Smooth muscle cell of the brain vasculature (primary cell): Measurements from ENCODE around the gene CATSPERE.
"Not testable (repeated sequence)": the region's sequence is repeated elsewhere in the genome, so short reads cannot be mapped to it uniquely, and the experiment has no call there.

Source experiments
- DNase-seq: peaks from one replicate; pipeline ENCODE4 v3.0.0-alpha.2; 2012; ENCODE audit warnings: low read depth, low spot score

The CATSPERE gene

DNA sequence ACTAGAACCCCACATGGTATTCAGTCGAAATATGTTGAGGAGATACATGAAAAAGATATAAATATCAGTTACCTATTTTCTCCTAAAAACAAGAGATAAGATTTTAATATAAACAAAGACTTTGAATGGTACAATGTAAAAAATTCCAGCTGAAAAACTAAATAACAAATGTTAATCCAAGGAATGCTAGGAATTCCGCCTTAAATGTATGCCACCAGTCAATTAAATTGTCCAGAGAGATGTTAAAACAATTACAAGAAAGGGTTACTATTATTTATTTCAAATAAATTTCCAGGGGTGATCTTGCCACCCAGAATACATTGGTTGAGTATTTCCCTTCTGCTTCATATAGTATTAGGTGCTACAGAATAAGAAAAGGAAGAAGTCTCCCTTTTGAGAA lies 13.5 kb upstream of the CATSPERE start:
- DNase-seq: no peak

DNA sequence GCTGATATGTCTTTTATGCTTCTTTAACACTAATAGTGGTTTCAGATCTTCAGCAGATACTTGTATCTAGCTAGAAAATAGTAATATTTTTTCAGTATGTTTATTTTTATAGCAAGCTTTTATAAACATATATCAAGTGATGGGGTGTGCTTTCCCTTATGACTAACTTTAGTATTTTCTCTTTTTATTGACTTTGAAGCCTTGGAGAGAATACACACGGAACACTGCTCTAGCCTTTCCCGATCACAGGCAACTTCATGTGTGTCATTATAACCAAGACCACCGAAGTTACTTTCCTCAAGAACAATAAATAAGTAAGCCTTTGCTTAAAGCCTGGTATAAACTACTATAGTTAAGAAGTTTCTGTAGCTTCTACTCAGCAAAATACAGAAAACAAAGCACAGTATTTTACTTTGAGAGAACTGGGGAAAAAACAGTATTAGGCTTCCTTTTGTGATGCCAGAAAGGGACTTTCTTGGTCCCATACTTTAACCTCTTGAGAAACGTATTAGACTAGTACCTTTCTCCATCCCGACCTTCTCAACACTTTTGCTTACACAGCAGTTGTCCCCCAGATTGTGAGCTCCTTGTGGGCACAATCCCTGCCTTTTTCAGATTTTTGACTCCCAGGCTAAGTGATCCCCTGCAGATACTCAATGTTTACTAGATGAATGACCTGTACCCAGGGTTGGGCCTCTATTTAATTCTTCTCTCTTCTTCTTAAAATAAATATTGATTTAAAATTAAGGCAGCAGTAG lies 12.6 kb upstream of the CATSPERE start:
- no peak for DNase-seq

DNA sequence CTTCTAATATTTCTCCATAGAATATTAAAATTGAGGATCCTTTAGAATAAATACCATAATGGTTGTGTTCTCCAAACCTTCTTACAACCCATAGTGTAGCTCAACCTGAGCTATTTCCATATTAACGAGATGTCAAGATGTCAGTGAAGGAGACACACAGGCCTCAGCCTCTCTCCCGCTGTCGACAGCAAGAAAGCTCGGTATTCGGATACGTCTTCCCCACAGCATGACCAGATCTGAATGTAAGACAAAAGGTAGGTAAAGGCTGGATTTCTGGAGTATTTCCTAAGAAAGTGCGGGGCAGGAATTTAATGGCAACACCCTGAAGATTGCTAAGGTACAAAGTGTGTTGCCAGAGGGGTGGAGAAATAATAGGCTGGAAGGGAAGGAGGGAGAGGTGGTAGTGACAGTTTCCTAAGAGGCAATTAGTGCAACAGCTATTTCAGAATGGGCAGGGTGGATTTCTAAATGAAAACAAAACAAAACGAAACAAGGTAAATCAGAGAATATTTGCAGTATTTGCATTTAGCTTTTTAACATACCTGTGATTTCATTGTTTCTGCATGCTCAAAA lies 11.1 kb upstream of the CATSPERE start:
- DNase-seq: no peak

DNA sequence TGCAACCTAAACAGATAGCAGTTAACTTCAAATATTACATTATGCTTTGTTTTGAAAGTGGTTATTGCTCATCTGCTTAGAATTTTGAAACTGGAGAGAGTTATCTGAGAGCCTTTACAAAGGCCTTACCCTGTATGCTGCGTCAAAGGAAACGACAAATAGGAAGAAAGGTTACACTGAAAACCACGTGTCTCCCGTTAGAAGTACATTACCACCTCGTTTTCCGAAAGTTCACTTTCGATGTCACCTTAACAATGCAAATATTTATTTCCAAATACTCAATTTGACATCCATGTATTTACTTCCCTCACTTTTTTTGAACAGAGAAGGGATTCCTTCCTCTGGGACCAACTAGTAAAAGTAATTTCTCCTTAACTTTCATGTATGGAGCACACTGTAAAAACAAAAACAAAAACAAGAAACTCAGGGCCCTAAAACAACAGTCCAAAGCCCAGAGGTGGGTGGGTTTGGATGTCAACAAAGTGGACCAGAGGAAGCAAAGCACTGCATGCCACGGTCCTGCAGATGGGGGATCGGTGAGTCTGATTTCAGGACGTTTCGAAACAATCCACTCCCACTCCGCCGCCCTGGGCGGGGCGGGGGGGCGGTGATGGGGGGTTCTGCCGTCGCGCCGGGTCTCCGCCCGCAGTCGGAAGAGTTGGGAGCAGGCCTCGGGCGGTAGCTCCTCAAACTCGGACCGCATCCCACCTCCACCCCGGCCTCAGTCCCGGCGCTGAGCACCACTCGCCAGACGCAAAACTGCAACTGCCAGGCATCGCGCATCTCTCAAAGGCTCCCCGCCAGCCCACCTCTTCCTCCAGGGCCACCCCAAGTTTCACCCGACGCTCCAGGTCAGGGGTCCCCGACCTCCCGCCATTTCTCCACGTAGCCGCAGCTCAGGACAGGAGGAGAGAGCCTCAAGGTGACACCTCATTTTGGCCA lies 10.2 kb upstream of the CATSPERE start:
- DNase-seq: no peak

DNA sequence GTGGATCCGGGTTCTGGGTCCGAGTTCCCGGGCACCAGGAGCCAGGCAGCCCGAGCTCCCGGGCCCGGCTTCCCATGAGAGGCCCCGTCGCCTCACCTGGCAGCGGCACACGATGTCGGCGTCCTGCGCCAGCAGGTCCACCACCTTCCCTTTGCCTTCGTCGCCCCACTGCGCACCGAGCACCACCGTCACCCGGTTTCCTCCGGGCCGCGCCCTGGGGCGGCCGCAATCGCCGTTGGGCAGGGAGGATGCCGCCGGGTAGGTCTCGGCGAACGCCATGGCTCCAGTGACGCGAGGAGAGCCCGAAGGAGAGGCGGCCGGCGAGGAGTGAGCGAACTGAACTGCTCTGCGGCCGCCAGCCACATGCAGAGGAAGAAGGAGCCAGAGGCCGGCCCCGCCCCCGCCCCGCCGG lies 9.5 kb upstream of the CATSPERE start, which contains the start of gene ADSS2:
ADSS2 (minus strand) TSS at position 371 of the 412 bp plus-strand sequence; CDS start at position 279, 92 bp downstream.
- DNase-seq: no peak

DNA sequence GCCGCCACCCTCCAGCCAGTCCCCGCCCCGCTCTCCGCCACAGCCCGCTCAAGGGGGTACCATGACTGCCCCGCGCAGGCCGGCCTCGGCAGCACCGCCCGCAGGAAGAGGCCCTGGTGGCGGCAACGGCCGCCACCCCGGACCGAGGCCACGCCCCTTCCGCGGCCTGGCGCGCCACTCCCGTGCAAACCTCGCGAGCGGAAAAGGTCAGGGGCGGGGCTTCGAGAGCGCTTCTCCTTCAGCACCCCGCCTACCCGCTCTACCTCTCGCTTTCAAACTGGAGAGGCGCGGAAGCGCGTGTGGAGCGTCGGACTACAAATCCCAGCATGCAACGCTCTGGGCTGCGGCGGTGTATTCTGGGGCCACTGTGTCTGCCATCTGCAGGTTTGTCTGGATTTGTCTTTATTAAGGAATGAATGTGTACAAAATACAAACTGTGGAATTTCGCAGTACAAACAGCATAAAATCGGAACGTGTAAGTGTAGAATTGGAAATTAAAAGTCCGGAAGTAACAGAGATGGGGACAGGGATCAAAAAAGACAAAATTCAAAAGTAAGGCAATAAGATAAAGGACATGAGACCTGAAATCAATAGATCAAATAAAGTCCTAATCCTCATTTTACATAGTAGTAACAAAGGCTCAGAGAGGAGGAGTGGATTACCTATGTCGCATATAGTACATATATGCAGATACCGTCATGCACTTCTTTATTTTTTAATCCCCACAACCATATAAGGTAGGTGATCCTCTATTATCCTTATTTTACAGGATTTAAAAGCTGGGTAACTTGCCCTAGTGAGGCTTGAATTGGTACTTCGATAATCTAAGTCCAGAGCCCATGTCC lies 8.9 kb upstream of the CATSPERE start:
- peak; percentile 99 for DNase-seq

DNA sequence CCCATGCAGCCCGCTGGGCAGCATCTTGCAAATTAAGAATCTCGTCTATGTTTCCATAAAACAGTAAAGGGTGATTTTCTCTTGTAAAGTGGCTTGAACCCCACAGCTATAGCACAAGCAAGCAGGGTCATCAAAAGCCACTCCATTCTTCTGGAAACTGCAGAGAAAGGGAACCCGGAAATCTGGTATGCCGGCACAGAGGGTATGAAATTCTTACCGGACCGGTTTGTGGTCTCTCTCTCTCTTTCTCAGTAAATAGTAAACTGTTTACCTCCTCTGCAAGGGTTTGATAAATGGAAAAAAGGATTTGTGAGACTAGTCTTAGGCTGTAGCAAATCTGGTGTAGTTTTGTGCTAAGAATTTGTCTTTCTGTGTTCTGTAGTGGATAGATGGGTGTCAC lies 6.7 kb upstream of the CATSPERE start:
- DNase-seq: no peak

DNA sequence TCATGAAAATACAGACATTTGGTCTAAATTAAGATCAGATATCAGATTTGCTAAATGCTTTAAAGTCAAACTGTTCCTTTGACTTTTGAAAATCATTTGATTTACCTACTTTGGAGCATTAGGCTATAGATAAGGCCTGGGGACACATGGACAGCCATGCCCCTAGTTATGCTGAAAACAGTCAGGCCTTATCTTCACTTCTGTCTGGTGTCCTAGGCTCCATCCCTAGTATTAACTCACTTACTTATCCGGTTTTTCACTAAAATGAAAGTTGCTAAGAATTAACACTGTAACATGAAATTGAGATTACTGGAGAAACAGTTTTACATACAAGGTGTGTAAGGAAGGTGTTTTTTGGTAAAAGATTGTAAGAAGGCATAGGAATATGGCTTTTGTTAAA lies 4.5 kb upstream of the CATSPERE start:
- DNase-seq: no peak

DNA sequence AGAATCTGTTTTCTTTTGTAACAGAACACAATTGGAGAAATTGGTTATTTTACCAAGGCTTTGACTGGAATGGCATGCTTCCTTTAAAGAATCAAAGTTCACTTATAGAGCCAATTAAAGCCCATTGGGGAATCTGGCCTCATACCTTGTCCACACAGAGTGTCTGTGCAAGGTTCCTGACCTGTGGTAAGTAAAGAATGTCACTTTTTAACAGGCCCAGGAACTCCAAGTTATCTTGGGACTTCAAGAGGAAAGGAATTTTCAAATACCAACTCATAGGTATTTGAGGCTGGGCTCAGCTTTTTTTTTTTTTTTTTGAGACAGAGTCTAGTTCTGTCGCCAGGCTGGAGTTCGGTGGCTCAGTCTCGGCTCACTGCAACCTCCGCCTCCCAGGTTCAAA lies 2.3 kb upstream of the CATSPERE start:
- DNase-seq: no peak

DNA sequence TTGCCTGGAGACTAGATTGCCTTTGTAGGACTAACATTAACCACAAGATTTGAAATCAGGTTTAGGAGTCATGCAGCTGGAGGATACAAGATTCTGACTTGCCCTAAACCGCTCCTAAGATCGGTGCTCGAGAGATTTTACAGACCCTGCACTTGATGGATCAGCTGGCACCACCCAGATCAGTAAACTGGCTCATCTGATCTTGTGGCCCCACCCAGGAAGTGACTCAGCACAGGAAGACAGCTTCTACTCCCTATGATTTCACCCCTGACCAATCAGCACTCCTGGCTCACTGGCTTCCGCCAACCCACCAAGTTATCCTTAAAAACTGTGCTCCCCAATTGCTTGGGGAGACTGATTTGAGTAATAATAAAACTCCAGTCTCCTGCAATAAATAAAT lies 876 bp upstream of the CATSPERE start:
- no peak for DNase-seq

DNA sequence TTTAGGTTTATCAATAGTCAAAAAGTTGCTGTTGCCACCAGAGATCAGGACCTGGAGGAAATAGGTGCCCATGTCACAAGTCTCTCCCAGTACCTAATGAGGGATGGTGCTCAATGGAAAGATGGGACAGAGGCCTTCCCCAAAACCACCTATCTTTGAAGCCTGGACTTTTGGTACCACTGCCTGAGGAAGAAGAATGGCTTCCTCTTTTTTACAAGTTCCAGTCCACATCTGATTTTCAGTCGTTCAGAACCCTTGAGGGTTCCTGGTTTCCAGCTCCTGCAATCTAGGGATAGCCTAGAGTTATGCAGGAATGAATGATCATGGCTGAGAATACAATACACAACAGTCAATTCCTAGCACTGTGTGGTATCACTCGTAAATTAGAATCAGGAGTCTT lies 5.7 kb downstream of the CATSPERE start:
- DNase-seq: no peak

DNA sequence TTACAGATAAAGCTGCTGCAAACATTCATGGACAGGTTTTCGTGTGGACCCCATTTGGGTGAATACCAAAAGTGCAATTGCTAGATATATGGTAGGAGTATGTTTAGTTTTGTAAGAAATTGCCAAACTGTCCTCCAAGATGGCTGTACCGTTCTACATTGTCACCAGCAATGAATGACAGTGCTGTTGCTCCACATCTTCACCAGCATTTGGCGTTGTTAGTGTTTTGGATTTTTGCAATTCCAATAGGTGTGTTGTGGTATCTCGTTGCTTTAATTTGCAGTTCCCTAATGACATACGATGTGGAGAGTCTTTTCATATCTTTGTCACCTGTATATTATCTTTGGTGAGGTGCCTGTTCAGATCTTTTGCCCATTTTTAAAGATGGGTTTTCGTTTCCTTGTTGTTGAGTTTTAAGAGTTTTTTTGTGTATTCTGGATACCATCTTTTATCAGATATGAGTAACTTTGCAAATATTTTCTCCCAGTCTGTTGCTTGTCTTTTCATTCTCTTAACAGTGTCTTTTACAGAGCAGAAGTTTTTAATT lies 12.1 kb downstream of the CATSPERE start:
- no peak for DNase-seq

DNA sequence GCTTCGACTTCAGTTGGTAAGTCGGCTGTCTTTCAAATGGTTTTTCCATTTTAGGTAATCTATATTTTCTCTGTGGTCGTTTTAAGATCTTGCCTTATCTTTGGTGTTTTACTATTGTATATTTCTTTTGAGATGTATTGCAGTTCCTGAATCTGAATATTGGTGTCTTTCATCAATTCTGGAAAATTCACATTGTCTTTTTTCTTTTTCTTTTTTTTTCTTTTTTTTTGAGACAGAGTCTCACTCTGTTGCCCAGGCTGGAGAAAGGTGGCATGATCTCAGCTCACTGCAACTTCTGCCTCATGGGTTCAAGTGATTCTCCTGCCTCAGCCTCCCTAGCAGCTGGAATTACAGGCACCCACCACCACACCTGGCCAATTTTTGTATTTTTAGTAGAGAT lies 23.9 kb downstream of the CATSPERE start:
- not testable (repeated sequence) for DNase-seq

DNA sequence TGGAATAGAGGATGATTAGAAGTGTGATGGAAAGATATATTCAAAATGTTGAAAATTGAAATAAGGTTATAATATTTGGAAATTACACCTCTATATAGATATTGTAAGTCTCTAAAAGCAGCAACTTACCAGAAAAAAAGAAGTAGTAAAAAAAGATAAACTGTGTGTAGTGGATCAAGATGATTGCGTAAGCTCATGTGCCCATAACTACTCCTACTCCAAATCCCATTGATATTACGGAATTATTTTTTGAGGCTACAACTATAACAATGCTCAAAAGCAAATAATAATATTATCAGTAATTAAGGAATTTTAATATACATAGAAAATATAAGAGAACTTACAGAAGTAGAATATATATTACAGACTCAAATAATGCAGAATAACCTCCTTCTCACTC lies 33.6 kb downstream of the CATSPERE start:
- no peak for DNase-seq

DNA sequence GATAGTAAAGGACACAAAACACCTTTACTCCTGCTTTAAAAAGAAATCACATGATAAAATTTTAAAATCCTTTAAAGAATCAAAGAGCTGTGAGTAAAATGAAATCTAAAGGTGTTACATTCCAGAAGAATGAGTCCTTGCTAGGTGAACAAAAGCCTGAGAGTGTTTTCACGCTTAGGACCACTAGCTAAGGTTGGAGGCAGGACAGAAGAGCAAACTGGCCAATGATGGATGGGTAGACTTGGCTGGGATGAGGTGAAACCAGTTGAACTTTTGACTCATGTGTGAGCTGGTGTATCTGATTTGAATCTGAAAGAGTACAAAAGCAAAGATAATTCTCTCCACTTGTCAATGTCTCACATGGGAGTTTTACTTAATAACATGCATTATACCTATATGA lies 35.1 kb downstream of the CATSPERE start:
- no peak for DNase-seq

DNA sequence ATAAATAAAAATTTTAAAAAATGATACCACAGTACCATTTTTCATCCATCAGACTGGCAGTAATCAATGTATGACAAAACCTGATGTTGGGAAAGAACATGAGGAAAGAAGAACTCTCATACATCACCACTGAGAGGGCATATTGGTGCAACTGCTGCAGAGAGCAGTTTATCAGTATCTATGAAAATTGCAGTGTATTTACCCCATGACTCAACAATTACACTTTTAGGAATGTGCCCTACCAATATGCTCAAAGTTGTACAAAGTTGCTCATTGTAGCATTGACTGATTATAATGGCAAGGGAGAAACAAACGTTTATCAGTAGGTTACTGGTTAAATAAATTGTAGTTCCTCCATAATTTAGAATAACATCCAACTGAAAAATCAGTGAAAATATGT lies 36.7 kb downstream of the CATSPERE start:
- DNase-seq: no peak

DNA sequence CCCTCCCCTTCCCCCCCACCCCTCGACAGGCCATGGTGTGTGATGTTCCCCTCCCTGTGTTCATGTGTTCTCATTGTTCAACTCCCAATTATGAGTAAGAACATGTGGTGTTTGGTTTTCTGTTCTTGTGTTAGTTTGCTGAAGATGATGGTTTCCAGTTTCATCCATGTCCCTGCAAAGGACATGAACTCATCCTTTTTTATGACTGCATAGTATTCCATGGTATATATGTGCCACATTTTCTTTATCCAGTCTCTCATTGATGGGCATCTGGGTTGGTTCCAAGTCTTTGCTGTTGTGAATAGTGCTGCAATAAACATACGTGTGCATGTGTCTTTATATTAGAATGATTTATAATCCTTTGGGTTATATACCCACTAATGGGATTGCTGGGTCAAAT lies 38.4 kb downstream of the CATSPERE start:
- not testable (repeated sequence) for DNase-seq

DNA sequence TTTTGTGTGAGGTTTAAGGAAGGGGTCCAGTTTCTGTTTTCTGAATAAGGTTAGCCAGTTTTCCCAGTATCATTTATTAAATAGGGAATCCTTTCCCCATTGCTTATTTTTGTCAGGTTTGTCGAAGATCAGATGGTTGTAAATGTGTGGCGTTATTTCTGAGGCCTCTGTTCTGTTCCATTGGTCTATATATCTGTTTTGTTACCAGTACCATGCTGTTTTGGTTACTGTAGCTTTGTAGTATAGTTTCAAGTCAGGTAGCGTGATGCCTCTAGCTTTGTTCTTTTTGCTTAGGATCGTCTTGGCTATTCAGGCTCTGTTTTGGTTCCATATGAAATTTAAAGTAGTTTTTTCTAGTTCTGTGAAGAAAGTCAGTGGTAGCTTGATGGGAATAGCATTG lies 39.4 kb downstream of the CATSPERE start:
- not testable (repeated sequence) for DNase-seq

DNA sequence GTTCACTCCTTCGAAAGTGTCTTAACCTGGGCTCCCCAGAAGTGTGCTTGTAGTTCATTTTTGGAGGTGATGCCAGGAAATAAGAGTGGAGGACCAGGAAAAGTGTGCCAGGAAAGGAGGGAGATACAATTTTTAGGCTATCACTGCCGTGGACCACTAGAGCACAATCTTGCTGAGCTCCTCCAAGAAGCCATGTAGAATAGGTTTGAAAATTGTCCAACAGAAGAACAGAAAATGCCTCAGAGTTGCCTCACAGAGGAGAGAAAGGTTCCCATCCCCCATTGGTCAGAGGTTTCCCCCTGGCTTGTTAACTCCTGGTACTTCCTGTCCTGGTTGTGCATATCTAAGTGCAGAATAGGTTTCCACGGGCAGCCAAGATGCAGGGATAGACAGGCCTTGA lies 41.6 kb downstream of the CATSPERE start:
- DNase-seq: no peak

DNA sequence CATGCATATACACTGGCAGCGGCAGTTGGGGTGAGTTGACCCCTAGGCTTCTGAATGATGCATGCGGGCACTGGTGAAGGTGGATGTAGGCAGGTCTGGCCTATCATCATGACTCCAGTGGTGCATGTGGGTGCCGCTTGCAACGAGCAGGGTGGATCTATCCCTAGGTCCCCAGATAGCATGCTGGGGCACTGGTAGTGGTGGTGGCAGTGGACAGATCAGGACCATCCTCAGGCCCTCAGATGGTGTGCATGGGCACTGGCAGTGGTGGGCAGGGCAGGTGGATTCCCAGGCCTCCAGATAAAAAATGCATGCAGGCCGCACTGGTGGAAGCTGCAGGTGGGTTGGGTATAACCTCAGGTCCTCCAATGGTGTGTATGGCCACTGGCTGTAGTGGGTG lies 52.4 kb downstream of the CATSPERE start:
- no peak for DNase-seq

DNA sequence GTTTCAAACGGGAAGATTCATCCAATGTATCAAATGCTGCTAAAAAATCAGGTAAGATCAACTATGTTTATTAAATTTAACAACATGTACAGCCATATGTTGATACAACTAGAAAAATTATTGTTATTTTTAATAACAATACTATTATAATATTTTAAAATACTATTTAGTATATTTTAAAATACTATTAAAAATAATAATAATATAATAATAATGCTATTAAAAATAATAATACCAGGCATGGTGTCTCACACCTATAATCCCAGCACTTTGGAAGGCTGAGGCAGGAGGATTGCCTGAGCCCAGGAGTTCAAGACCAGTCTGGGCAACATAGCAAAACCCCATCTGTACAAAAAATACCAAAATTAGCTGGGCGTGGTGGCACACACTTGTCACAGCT lies 54.6 kb downstream of the CATSPERE start:
- DNase-seq: no peak
